Measurements from ENCODE around the gene GLP1R. TPM values are rescaled to one million over a fixed set of nuclear protein-coding genes. Genes with fewer than 3 reads are reported as not detected.

Gene GLP1R
- total RNA-seq, 1 experiment from 2014 or later: not detected

GRCh38 chr6:39065561-39065960 lies 17.0 kb downstream of the GLP1R start:
- TF ChIP-seq EZH2 (IDR thresholded peaks at IDR 0.05; ENCODE audit: low read length, unreplicated experiment) (no peak), CTCF (conservative IDR thresholded peaks at IDR 0.05; ENCODE audit: low read depth, low read length) (no peak), EZH2phosphoT487 (IDR thresholded peaks at IDR 0.05; ENCODE audit: borderline replicate concordance, low read length) (no peak)
- no peak for ATAC-seq
- no peaks in the 10 kb centered on the region for H3K79me2 ChIP-seq (ENCODE audit: low read length)
- H3K36me3 ChIP-seq (ENCODE audit: low read depth, low read length): no peaks in the 10 kb centered on the region
- no peak overlapping the region for H3K27ac ChIP-seq (ENCODE audit: low read length)
- H3K4me2 ChIP-seq (ENCODE audit: low read length): no peak overlapping the region
- no peaks in the 10 kb centered on the region for H3F3A ChIP-seq (ENCODE audit: low read length, unreplicated experiment)
- BruUV-seq (replicated peaks): no TSS peak
- H2AFZ ChIP-seq (ENCODE audit: low read length): no peak overlapping the region
- no peak overlapping the region for H3K9ac ChIP-seq (ENCODE audit: low read length)
- no peaks in the 10 kb centered on the region for H3K9me2 ChIP-seq (replicated peaks; ENCODE audit: low read length)
- H3K4me1 ChIP-seq (ENCODE audit: insufficient read depth, low read length): no peaks in the 10 kb centered on the region
- H3K4me3 ChIP-seq (ENCODE audit: low read length): no peak overlapping the region
- ChIA-PET POLR2A (ENCODE audit: unreplicated experiment) (no interaction called here), CTCF (no interaction called here)
- DNase-seq: no peak
- H3K27me3 ChIP-seq (ENCODE audit: low read length): peaks cover 88% of the 10 kb centered on the region
- no peaks in the 10 kb centered on the region for H3K9me3 ChIP-seq (ENCODE audit: low read length)
- intact Hi-C loops (cut with micrococcal nuclease): no loop called here
- H4K20me1 ChIP-seq (ENCODE audit: low read length): no peaks in the 10 kb centered on the region

- DNase-seq: no peak
- no peak overlapping the region for H3K4me3 ChIP-seq (ENCODE audit: low read length)
- H3K9me3 ChIP-seq (ENCODE audit: low read length): no peaks in the 10 kb centered on the region
- H4K20me1 ChIP-seq (ENCODE audit: low read length): no peaks in the 10 kb centered on the region
- intact Hi-C loops (cut with micrococcal nuclease): no loop called here
- H2AFZ ChIP-seq (ENCODE audit: low read length): no peak overlapping the region
- no peaks in the 10 kb centered on the region for H3K79me2 ChIP-seq (ENCODE audit: low read length)
- H3K27ac ChIP-seq (ENCODE audit: low read length): no peak overlapping the region
- POLR2A ChIA-PET (ENCODE audit: unreplicated experiment): no interaction called here
- H3K27me3 ChIP-seq (ENCODE audit: low read length): peaks cover 84% of the 10 kb centered on the region
- H3K9ac ChIP-seq (ENCODE audit: low read length): no peak overlapping the region
- no peaks in the 10 kb centered on the region for H3K4me1 ChIP-seq (ENCODE audit: insufficient read depth, low read length)
- no peak for ATAC-seq
- H3K4me2 ChIP-seq (ENCODE audit: low read length): no peak overlapping the region
- no peaks in the 10 kb centered on the region for H3K9me2 ChIP-seq (replicated peaks; ENCODE audit: low read length)
- H3F3A ChIP-seq (ENCODE audit: low read length, unreplicated experiment): no peaks in the 10 kb centered on the region
- CTCF ChIA-PET: no interaction called here
- no TSS peak for BruUV-seq (replicated peaks)
- no peaks in the 10 kb centered on the region for H3K36me3 ChIP-seq (ENCODE audit: low read depth, low read length)
- TF ChIP-seq EZH2phosphoT487 (IDR thresholded peaks at IDR 0.05; ENCODE audit: borderline replicate concordance, low read length) (no peak), CTCF (conservative IDR thresholded peaks at IDR 0.05; ENCODE audit: low read depth, low read length) (no peak), EZH2 (IDR thresholded peaks at IDR 0.05; ENCODE audit: low read length, unreplicated experiment) (no peak)
Measured at GRCh38 chr6:39068391-39068790, 19.8 kb downstream of the GLP1R start.

- CTCF ChIA-PET: no interaction called here
- intact Hi-C loops (cut with micrococcal nuclease): no loop called here
Measured at GRCh38 chr6:39072830-39073229, 24.2 kb downstream of the GLP1R start.

More at GRCh38 chr6:39072830-39073229, 24.2 kb downstream of the GLP1R start:
- ATAC-seq (no peak), DNase-seq (no peak)
- Histone ChIP-seq H4K20me1 (ENCODE audit: low read length) (no peaks in the 10 kb centered on the region), H3K4me1 (ENCODE audit: insufficient read depth, low read length) (no peaks in the 10 kb centered on the region), H3K27ac (ENCODE audit: low read length) (no peak overlapping the region), H3K79me2 (ENCODE audit: low read length) (no peaks in the 10 kb centered on the region), H3K36me3 (ENCODE audit: low read depth, low read length) (no peaks in the 10 kb centered on the region), H3K4me2 (ENCODE audit: low read length) (no peak overlapping the region), H3K27me3 (ENCODE audit: low read length) (peaks cover 71% of the 10 kb centered on the region), H2AFZ (ENCODE audit: low read length) (no peak overlapping the region), H3K4me3 (ENCODE audit: low read length) (no peak overlapping the region), H3F3A (ENCODE audit: low read length, unreplicated experiment) (no peaks in the 10 kb centered on the region), H3K9me3 (ENCODE audit: low read length) (no peaks in the 10 kb centered on the region), H3K9me2 (replicated peaks; ENCODE audit: low read length) (no peaks in the 10 kb centered on the region), H3K9ac (ENCODE audit: low read length) (no peak overlapping the region)
- POLR2A ChIA-PET (ENCODE audit: unreplicated experiment): no interaction called here
- no TSS peak for BruUV-seq (replicated peaks)
- TF ChIP-seq EZH2 (IDR thresholded peaks at IDR 0.05; ENCODE audit: low read length, unreplicated experiment) (no peak), EZH2phosphoT487 (IDR thresholded peaks at IDR 0.05; ENCODE audit: borderline replicate concordance, low read length) (no peak), CTCF (conservative IDR thresholded peaks at IDR 0.05; ENCODE audit: low read depth, low read length) (no peak)
